Glomerular endothelial cell (primary cell): ENCODE data around the gene PLIN3. TPM values are rescaled to one million over a fixed set of nuclear protein-coding genes. Genes with fewer than 3 reads are reported as not detected.
"Not testable (repeated sequence)": the region's sequence is repeated elsewhere in the genome, so short reads cannot be mapped to it uniquely, and the experiment has no call there.

Experiments
- DNase-seq: peaks from one replicate; pipeline ENCODE4 v3.0.0-alpha.2; 2011; ENCODE audit warnings: low read depth, low spot score; ENCODE audit errors: extremely low read depth
- total RNA-seq: library from RNA; depleted of rRNA; stranded (reverse); fragments of >200 nt; gene quantifications from 2 replicates; pipeline ENCODE4 v1.2.3, GENCODE V29; 2015

PLIN3 gene
- total RNA-seq, 1 donor from 2014 or later: 105 TPM

- DNase-seq: not testable (repeated sequence)
Measured at GRCh38 chr19:4892962-4893361, 25.5 kb upstream of the PLIN3 start.

DNA sequence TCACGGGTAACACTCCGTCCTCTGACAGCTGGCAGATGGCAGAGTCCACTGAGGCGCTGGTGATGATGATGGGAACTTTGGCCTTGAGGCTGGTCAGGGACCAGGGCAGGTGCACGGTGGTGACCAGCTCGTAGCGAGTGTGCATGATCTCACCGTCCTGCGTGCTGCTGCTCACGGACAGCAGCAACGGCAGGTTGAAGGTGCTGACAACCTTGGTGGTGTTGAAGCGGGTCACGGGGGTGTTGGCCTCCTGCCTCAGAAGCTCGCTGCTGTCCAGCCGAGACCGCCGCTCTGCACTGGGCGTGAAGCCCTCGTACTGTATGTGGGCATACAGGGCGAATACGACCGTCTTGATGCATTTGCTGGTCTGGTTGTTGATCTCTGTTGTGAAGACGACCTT is 23.6 kb upstream of the PLIN3 start:
- DNase-seq: no peak

GRCh38 chr19:4889034-4889815 is 21.8 kb upstream of the PLIN3 start:
- no peak for DNase-seq

- not testable (repeated sequence) for DNase-seq
Measured at GRCh38 chr19:4887803-4888202, 20.3 kb upstream of the PLIN3 start.

DNA sequence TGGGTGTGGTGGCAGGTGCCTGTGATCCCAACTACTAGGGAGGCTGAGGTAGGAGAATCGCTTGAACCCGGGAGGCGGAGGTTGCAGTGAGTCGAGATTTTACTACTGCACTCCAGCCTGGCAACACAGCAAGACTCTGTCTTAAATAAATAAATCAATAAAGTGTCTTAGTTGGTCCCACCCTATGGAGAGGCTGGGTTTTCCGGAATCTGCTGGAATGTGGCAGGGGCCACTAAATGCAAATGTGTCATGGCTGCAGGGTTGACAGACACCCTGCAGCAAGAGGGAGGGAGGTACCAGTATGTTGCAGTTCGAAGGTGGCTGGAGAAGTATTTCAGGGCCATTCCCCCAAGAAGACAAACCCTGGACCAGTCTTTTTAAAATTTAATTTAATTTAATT is 17.5 kb upstream of the PLIN3 start:
- not testable (repeated sequence) for DNase-seq

DNA sequence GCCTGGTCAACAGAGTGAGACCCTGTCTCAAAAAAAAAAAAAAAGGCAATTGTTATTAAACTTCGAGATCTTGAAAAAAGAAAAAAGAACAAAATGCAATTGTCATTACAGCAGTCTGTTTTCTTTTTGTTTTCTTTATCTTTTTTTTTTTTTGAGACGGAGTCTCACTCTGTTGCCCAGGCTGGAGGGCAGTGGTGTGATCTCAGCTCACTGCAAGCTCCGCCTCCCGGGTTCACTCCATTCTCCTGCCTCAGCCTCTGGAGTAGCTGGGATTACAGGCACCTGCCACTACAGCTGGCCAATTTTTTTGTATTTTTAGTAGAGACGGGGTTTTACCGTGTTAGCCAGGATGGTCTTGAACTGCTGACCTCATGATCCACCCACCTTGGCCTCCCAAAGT is 15.4 kb upstream of the PLIN3 start:
- not testable (repeated sequence) for DNase-seq

GRCh38 chr19:4879041-4879440 is 11.6 kb upstream of the PLIN3 start:
- no peak for DNase-seq

DNA sequence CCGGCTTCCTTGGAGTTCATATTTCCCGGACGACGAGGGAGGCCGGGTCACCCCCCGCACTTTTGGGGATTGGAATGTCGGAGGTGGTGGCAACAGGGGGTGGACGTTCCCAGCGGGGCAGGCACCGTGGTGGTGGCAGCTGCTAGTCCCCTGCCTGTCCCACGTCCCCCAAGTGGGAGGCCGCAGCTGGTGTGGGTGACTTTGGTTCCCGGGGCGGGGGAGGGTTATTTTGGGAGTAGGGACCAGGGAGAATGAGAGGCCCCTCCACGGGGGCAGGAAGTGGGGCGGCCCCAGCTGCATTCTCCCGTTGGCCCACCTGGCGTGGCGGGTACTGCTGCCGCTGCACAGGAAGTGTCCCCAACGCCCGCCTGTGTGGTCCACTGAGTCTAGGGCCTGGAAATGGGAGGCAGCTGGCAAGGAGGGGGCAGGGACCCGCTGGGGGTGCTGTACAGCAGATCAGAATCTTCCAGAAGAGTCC is 11.1 kb upstream of the PLIN3 start:
- no peak for DNase-seq

GRCh38 chr19:4877753-4878490 is 10.5 kb upstream of the PLIN3 start:
- no peak for DNase-seq

- DNase-seq: no peak
Measured at GRCh38 chr19:4873930-4874329, 6.5 kb upstream of the PLIN3 start.

DNA sequence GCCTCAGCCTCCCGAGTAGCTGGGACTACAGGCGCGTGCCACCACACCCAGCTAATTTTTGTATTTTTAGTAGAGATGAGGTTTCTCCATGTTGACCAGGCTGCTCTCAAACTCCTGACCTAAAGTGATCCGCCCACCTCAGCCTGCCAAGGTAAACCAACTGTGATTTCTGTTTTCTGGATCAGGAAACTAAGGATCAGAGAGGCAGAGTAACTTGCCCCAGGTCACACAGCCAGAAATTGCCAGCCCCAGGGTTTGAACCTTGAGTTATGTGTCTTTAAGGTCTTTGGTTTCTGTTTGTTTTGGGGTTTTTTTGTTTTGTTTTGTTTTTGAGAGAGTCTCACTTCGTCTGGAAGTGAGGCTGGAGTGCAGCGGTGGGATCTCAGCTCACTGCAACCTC is 4.2 kb upstream of the PLIN3 start:
- DNase-seq: no peak

DNA sequence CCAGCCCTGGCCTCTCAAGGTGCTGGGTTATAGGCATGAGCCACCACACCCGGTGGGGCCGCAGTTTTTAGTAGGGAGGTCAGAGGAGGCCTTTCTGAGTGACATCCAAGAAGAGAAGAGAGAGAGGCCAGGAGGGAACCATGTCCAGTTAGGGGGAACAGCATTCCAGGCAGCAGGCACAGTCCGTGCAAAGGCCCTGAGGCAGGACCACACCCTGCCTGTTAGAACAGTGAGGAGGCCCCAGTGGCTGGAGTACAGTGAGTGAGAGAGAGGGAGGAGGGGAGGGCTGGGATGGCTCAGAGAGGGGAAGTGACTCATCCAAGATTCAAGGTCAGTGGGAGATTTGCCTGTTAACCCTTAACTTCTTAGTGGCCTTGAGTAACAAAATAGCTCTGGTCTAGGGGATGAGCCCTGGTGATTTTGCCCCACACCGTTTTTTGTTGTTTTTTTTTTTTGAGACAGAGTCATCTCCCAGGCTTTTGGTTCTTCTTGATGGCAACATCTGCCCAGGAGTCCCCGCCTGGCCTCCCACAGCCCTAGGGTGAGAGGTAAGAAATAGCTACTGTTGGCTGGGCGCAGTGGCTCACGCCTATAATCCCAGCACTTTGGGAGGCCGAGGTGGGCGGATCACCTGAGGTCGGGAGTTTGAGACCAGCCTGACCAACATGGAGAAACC is 2.7 kb upstream of the PLIN3 start:
- no peak for DNase-seq

GRCh38 chr19:4868286-4868834 is 893 bp upstream of the PLIN3 start:
- no peak for DNase-seq

DNA sequence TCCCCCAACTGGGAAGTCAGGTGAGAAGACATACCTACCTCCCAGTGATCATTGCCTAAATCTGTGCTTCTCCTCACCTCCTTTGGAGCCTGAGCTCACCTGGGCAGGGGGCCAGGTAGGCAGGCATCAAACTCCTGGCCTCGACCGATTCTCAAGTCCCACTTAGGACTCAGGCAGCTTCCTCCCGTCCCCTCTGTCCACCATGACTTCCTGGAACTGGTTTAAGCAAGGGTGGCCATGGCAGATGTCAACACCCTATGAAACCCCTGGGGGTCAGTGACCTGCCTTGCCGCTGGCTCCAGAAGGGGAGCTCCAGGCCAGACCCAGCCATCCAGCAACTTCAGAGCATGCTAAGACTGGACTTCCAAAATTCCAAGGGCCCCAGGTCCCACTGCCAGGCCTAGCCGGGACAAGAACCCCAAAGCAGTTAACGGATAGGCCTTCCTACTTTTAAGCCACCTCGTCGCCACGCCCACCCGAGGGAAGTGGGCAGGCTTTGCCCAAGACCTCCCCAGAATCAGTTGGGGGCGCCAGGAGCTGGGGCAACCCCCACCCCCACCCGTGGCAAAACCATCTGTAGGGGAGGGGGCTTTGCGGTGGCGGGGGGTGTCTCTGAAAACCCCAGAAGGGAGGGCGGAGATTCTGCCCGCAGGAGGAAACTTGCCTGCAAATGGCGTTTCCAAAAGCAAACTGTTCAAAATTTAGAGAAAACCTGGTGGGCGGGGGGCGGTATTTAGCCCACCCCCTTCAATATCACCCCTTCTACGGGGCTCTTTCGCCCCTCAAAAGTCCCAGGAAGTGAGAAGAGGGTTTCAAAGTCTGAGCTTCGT is 657 bp downstream of the PLIN3 start:
- DNase-seq: no peak

DNA sequence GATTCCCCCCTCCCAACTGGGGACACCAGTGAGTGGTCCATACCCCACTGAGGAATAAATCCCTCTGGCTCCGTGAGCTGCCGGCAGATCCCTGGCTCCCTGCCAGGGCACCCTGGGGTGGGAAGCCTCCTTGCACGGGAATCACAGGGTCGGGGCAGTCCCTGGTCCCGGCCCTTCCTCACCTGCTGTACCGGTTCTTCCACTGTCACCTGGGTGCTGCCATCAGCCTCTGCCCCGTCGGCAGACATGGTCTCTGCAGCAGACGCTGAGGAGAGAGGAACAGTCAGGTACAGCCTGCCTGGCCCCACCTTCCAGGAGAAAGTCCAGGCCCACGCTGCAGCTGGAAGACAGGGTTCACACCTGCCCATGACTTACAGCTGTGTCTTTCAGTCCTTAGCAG is 6.3 kb downstream of the PLIN3 start:
- DNase-seq: no peak

- no peak for DNase-seq
Measured at GRCh38 chr19:4859697-4860096, 7.8 kb downstream of the PLIN3 start.

GRCh38 chr19:4856468-4856867 is 11.0 kb downstream of the PLIN3 start:
- DNase-seq: not testable (repeated sequence)

- DNase-seq: not testable (repeated sequence)
Measured at GRCh38 chr19:4853506-4853905, 14.0 kb downstream of the PLIN3 start.

DNA sequence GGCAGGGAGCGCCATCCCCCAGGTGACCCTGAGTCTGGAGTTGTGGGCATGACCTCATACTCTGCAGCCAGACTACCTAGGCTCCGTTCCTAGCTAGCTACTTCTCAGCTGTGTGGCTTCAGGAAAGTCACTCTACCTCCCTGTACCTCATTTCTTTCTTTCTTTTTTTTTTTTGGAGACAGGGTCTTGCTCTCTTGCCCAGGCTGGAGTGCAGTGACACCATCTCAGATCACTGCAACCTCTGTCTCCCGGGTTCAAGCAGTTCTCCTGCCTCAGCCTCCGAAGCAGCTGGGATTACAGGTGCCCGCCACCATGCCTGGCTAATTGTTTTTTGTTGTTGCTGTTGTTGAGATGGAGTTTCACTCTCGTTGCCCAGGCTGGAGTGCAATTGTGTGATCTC is 15.0 kb downstream of the PLIN3 start:
- no peak for DNase-seq

DNA sequence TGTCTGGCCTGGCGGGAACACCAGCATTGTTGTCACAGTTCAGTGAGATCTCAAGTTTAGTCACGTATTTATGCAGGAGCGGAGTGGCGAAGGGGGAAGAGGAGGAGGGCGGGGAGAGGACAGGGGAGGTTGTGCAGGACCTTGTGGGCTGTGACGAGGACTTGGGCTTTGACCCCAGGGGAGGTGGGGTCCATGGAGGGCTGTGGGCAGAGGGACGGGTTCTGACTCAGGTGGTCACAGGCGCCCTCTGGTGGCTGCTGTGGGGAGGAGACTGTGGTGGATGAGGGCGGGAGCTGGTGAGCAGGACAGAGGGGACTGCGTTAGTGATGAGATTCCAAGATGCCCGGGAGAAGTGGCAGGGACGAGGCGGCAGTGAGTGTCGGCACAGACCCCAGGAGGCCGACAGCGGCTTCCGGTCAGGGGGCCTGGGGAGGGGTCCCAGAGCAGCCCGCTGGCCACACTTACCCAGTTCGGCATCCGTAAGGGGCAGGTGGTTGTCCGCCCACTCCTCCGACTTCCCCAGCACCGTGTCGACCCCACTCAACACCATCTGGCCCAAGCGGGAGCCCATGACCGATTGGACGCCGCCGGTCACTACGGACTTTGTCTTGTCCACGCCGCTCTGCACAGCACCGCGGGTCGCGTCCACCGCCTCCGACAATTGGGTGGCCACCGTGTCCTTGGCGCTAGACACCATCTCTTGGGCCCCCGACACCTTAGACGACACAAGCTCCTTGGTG is 15.7 kb downstream of the PLIN3 start:
- DNase-seq: no peak
